HG02885 (cell line): ENCODE results near the gene SLIT2.

Experiments
- ATAC-seq: cut with Tn5 transposase; IDR thresholded peaks from one replicate; pipeline ENCODE4 v1.9.1; 2021; ENCODE audit warnings: mild to moderate bottlenecking; ENCODE audit not compliant: unreplicated experiment, poor library complexity

Gene SLIT2

GRCh38 chr4:20298986-20299385, 47.3 kb downstream of the SLIT2 start:
- ATAC-seq, result no peak

- ATAC-seq, result no peak
These were observed 47.8 kb downstream of the SLIT2 start for GRCh38 chr4:20299515-20299914.

GRCh38 chr4:20301161-20301560, 49.5 kb downstream of the SLIT2 start:
- no peak for ATAC-seq
